ENCODE data around the gene HMGN2.

GRCh38 chr1:26474818-26475217 is 2.6 kb downstream of the HMGN2 start:
- no peak for TF ChIP-seq CTCF (IDR thresholded peaks at IDR 0.05)
- no peak for TF ChIP-seq POLR2A (IDR thresholded peaks at IDR 0.05)
